ENCODE measurements around the gene GNAS-AS1.

DNA sequence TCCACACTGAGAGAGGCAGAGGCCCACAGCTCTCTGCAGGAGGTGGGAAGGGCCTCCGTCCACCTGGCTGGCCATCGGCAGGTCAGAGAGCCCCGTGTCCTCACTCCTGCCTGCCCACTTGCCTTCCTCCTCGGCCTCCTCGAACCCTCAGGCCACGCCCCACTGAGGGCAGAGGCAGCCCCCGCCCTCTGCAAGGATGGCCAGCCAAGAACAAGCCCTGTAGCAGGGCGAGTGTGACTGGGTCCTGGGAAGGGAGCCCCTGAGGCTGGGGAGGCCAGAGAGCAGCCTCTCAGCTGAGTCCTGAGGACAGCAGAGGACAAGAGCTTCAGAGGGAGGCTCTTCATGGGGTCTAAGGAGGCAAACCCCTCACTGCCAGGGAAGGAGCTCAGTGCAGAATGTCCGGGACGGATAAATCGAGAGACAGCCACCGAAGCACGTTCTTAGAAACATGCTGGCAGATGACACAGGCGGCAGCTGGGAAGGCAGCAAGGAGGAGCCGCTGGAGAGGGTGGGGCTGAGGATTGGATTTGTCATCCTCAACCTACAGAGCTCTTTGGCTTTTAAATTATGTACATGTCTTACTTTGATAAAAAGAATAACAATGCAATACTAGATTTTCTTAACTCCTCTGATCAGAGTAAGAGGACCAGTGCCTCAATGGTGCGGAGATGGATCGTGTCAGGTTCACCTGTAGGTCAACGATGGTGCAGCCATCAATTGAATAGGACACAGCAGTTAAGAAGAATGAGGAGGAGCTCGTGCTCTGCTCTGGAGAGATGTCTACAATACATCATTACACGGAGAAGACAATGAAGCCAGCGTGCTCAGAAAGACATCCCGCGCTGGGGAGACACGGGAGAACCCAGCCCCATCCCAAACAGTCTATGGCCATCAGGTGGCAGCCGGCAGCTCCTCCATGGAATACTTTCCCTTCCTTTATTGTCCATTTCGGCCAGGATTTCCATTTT is 53.0 kb downstream of the GNAS-AS1 start:
- TF ChIP-seq, protein P1, sequence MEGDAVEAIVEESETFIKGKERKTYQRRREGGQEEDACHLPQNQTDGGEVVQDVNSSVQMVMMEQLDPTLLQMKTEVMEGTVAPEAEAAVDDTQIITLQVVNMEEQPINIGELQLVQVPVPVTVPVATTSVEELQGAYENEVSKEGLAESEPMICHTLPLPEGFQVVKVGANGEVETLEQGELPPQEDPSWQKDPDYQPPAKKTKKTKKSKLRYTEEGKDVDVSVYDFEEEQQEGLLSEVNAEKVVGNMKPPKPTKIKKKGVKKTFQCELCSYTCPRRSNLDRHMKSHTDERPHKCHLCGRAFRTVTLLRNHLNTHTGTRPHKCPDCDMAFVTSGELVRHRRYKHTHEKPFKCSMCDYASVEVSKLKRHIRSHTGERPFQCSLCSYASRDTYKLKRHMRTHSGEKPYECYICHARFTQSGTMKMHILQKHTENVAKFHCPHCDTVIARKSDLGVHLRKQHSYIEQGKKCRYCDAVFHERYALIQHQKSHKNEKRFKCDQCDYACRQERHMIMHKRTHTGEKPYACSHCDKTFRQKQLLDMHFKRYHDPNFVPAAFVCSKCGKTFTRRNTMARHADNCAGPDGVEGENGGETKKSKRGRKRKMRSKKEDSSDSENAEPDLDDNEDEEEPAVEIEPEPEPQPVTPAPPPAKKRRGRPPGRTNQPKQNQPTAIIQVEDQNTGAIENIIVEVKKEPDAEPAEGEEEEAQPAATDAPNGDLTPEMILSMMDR (IDR thresholded peaks at IDR 0.05; ENCODE audit: poor library complexity) = no peak
- TF ChIP-seq EZH2 (IDR thresholded peaks at IDR 0.05; ENCODE audit: borderline replicate concordance) = no peak
